K562 (cell line): ENCODE data around the gene RNF19B. TPM values are rescaled to one million over a fixed set of nuclear protein-coding genes. Genes with fewer than 3 reads are reported as not detected.

Experiments used
- ATF1 ChIP-seq, 2 experiments: fragments of 450-650 bp in 1 of 2; IDR thresholded peaks; 2 replicates each; pipeline ENCODE4 v1.6.1; 2016; ENCODE audit warnings: missing compliant biosample characterization in 1 of 2, missing genetic modification characterization in 1 of 2
- ATF3 ChIP-seq, 2 experiments: fragments of 450-650 bp in 1 of 2; sonication (generic) in 1 of 2; formaldehyde crosslinking in 1 of 2; IDR thresholded peaks in 1 of 2; conservative IDR thresholded peaks in 1 of 2; 2 replicates each; pipeline versions ENCODE4 v1.6.1 to v1.8.1; 2016 to 2023; ENCODE audit warnings: mild to moderate bottlenecking in 2 of 2, moderate library complexity in 2 of 2, inconsistent platforms in 1 of 2, missing genetic modification reagents in 1 of 2
- CEBPB ChIP-seq: fragments of 450-650 bp; IDR thresholded peaks from 2 replicates; pipeline ENCODE4 v1.6.1; 2016; ENCODE audit warnings: missing genetic modification characterization, missing compliant biosample characterization
- DIDO1 ChIP-seq: fragments of 450-650 bp; IDR thresholded peaks from 2 replicates; pipeline ENCODE4 v1.6.1; 2016; ENCODE audit warnings: low read depth, missing biosample characterization, missing genetic modification characterization
- ESRRA ChIP-seq: fragments of 450-650 bp; IDR thresholded peaks from 2 replicates; pipeline ENCODE4 v1.6.1; 2014; ENCODE audit warnings: low read depth, mild to moderate bottlenecking, moderate library complexity, borderline replicate concordance
- ETV6 ChIP-seq, 3 experiments: fragments of 150-350 bp in 1 of 3; sonication (generic) in 1 of 3; formaldehyde crosslinking in 1 of 3; IDR thresholded peaks; 2 replicates each; pipeline versions ENCODE4 v1.6.1 to v1.8.0; 2014 to 2022; ENCODE audit warnings: borderline replicate concordance in 2 of 3, low read depth in 2 of 3, antibody characterized with exemption in 1 of 3, low read length in 1 of 3, mild to moderate bottlenecking in 1 of 3, missing genetic modification reagents in 1 of 3
- FOSL1 ChIP-seq: fragments of 200-800 bp; sonication (Bioruptor generic); conservative IDR thresholded peaks from 2 replicates; pipeline ENCODE4 v1.6.1; 2016; ENCODE audit warnings: missing genetic modification characterization, missing compliant biosample characterization
- FOXK2 ChIP-seq, 2 experiments: fragments of 450-650 bp; IDR thresholded peaks in 1 of 2; conservative IDR thresholded peaks in 1 of 2; 2 replicates each; pipeline ENCODE4 v1.6.1; 2016; ENCODE audit warnings: low read depth in 2 of 2, mild to moderate bottlenecking in 1 of 2
- GATA2 ChIP-seq: sonication (generic); formaldehyde crosslinking; IDR thresholded peaks from 2 replicates; pipeline ENCODE4 v1.4.0; 2020; ENCODE audit warnings: mild to moderate bottlenecking, missing genetic modification reagents
- ILK ChIP-seq: fragments of 450-650 bp; IDR thresholded peaks from 2 replicates; pipeline ENCODE4 v1.6.1; 2016; ENCODE audit warnings: missing genetic modification characterization, low read depth, mild to moderate bottlenecking, missing compliant biosample characterization, moderate library complexity, borderline replicate concordance
- MEF2D ChIP-seq: conservative IDR thresholded peaks from 2 replicates; pipeline ENCODE4 v1.6.1; 2016; ENCODE audit warnings: low read depth, missing genetic modification characterization, missing compliant biosample characterization
- RBM15 ChIP-seq: fragments of 200-400 bp; formaldehyde crosslinking; IDR thresholded peaks from 2 replicates; pipeline ENCODE4 v1.6.1; 2018; ENCODE audit warnings: mild to moderate bottlenecking, low read length, moderate library complexity; ENCODE audit not compliant: insufficient read depth
- RBM22 ChIP-seq: fragments of 200-400 bp; formaldehyde crosslinking; IDR thresholded peaks from 2 replicates; pipeline ENCODE4 v1.6.1; 2018; ENCODE audit warnings: low read length, low read depth; ENCODE audit not compliant: poor library complexity, severe bottlenecking
- SOX6 ChIP-seq: fragments of 450-650 bp; IDR thresholded peaks from 2 replicates; pipeline ENCODE4 v1.6.1; 2014; ENCODE audit warnings: mild to moderate bottlenecking
- VEZF1 ChIP-seq: fragments of 200-800 bp; sonication (Bioruptor generic); IDR thresholded peaks from 2 replicates; pipeline ENCODE4 v1.6.1; 2017; ENCODE audit warnings: missing genetic modification characterization, missing compliant biosample characterization
- ZBTB2 ChIP-seq: fragments of 450-650 bp; IDR thresholded peaks from 2 replicates; pipeline ENCODE4 v1.6.1; 2016; ENCODE audit warnings: antibody characterized with exemption
- ZNF347 ChIP-seq: fragments of 450-650 bp; formaldehyde crosslinking; IDR thresholded peaks from 2 replicates; pipeline ENCODE4 v1.4.0; 2020; ENCODE audit warnings: low read depth, mild to moderate bottlenecking, moderate library complexity
- ZNF668 ChIP-seq: fragments of 250-450 bp; sonication (Bioruptor Pico); IDR thresholded peaks from 2 replicates; pipeline ENCODE4 v1.8.0; 2022; ENCODE audit warnings: mild to moderate bottlenecking, inconsistent platforms
- polyA plus RNA-seq, 8 experiments: library from polyadenylated mRNA; depleted of rRNA in 4 of 8; stranded (reverse) in 5 of 8; unstranded in 3 of 8; fragments of >200 nt; fragmentation: Nextera tagmentation in 2 of 8; fragmentation: Illumina TruSeq in 1 of 8; extraction: Ambion mirVana in 2 of 8; extraction: Trizol in 1 of 8; gene quantifications; 2 replicates each; pipeline versions ENCODE4 v1.2.1 to v1.2.3, GENCODE V29; 2011 to 2014; ENCODE audit warnings: inconsistent platforms in 1 of 8, missing spikeins in 1 of 8
- total RNA-seq, 7 experiments: library from RNA; depleted of rRNA in 6 of 7; stranded (reverse); fragments of >200 nt in 6 of 7; fragmentation: Illumina TruSeq in 2 of 7; extraction: Trizol in 2 of 7; gene quantifications; 2 replicates each; pipeline versions ENCODE4 v1.2.1 to v1.2.3, GENCODE V29; 2011 to 2021; ENCODE audit warnings: low replicate concordance in 1 of 7
- TF ChIP-seq, protein P1 (sequence below): fragments of 450-650 bp; IDR thresholded peaks from 2 replicates; pipeline ENCODE4 v1.6.1; 2018; ENCODE audit not compliant: partially characterized antibody

Gene RNF19B
- total and polyA plus RNA-seq, 9 of the 15 experiments (the other 6 are each of a cell fraction or from before 2014, with no cell fraction given): 2.6 to 14.9 (median 10.1) TPM

GRCh38 chr1:32966900-32967299 lies 2.3 kb upstream of the RNF19B start (continued):
- TF ChIP-seq, protein P1, sequence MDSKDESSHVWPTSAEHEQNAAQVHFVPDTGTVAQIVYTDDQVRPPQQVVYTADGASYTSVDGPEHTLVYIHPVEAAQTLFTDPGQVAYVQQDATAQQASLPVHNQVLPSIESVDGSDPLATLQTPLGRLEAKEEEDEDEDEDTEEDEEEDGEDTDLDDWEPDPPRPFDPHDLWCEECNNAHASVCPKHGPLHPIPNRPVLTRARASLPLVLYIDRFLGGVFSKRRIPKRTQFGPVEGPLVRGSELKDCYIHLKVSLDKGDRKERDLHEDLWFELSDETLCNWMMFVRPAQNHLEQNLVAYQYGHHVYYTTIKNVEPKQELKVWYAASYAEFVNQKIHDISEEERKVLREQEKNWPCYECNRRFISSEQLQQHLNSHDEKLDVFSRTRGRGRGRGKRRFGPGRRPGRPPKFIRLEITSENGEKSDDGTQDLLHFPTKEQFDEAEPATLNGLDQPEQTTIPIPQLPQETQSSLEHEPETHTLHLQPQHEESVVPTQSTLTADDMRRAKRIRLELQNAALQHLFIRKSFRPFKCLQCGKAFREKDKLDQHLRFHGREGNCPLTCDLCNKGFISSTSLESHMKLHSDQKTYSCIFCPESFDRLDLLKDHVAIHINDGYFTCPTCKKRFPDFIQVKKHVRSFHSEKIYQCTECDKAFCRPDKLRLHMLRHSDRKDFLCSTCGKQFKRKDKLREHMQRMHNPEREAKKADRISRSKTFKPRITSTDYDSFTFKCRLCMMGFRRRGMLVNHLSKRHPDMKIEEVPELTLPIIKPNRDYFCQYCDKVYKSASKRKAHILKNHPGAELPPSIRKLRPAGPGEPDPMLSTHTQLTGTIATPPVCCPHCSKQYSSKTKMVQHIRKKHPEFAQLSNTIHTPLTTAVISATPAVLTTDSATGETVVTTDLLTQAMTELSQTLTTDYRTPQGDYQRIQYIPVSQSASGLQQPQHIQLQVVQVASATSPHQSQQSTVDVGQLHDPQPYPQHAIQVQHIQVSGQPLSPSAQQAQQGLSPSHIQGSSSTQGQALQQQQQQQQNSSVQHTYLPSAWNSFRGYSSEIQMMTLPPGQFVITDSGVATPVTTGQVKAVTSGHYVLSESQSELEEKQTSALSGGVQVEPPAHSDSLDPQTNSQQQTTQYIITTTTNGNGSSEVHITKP: peak; percentile 82
- peak; percentile 76 for TF ChIP-seq CEBPB
- no peak for TF ChIP-seq ILK
- no peak for TF ChIP-seq DIDO1 (tag)
- TF ChIP-seq MEF2D (tag): 0 out of 2 replicates have a peak, but pooled peaks have one; percentile 13
- TF ChIP-seq ZNF347 (CRISPR knock-in tag): no peak
- no peak for TF ChIP-seq RBM15
- TF ChIP-seq ESRRA: peak; percentile 37; the same call in 1 of the 2 replicates
- peak; percentile 42; the same call in 1 of the 2 replicates for TF ChIP-seq FOSL1 (tag)
- no peak for TF ChIP-seq ZBTB2
- peak; percentile 66; the same call in 1 of the 2 replicates for TF ChIP-seq ATF3 (IDR thresholded peaks at IDR 0.05)
- TF ChIP-seq ATF3 (CRISPR knock-in tag; conservative IDR thresholded peaks at IDR 0.05): no peak
- no peak for TF ChIP-seq RBM22
- 0 out of 4 replicates have a peak, but pooled peaks of 1 of the 2 experiments have one; percentile 16 for TF ChIP-seq FOXK2 (conservative IDR thresholded peaks at IDR 0.05 in 1 of 2, IDR thresholded peaks at IDR 0.05 in 1 of 2; ENCODE audit: low read depth in 2 of 2)
- peak; percentile 42; the same call in 1 of the 2 replicates for TF ChIP-seq VEZF1 (CRISPR knock-in tag)
- no peak for TF ChIP-seq GATA2 (CRISPR knock-in tag)
- TF ChIP-seq ATF1 (CRISPR knock-in tag; IDR thresholded peaks at IDR 0.05): no peak
- peak; percentile 69 for TF ChIP-seq ATF1 (tag; IDR thresholded peaks at IDR 0.05)
- peak; percentile 56; the same call in 1 of the 2 replicates for TF ChIP-seq SOX6
- no peak for TF ChIP-seq ETV6 (IDR thresholded peaks at IDR 0.05; ENCODE audit: borderline replicate concordance in 1 of 2, low read depth in 2 of 2, low read length in 1 of 2)
- TF ChIP-seq ETV6 (CRISPR knock-in tag; IDR thresholded peaks at IDR 0.05; ENCODE audit: borderline replicate concordance): no peak
- no peak for TF ChIP-seq ZNF668 (CRISPR knock-in tag)
